HFFc6 (cell line): ENCODE data around the gene NFE2. TPM values are rescaled to one million over a fixed set of nuclear protein-coding genes. Genes with fewer than 3 reads are reported as not detected.
A peak's percentile ranks its signal among the peaks of the same experiment; 100 is the strongest.
"Not testable (repeated sequence)": the region's sequence is repeated elsewhere in the genome, so short reads cannot be mapped to it uniquely, and the experiment has no call there.

Source experiments
- DNase-seq: peaks from one replicate; pipeline ENCODE4 v3.0.0-alpha.2; 2018
- H3K27ac Mint-ChIP-seq: 2 replicates; pipeline ENCODE4 v1.8.0; 2020; ENCODE audit warnings: mild to moderate bottlenecking, mixed read lengths
- H3K27me3 Mint-ChIP-seq: 2 replicates; pipeline ENCODE4 v1.8.0; 2021; ENCODE audit warnings: mild to moderate bottlenecking, moderate library complexity, mixed read lengths; ENCODE audit not compliant: insufficient read depth
- H3K36me3 Mint-ChIP-seq: 2 replicates; pipeline ENCODE4 v1.8.0; 2021; ENCODE audit warnings: low read depth, mixed read lengths
- H3K4me1 Mint-ChIP-seq: 2 replicates; pipeline ENCODE4 v1.8.0; 2020; ENCODE audit warnings: low read depth, mixed read lengths
- H3K4me3 Mint-ChIP-seq: 2 replicates; pipeline ENCODE4 v1.8.0; 2020; ENCODE audit warnings: mild to moderate bottlenecking, moderate library complexity, mixed read lengths
- H3K9me3 Mint-ChIP-seq: 2 replicates; pipeline ENCODE4 v1.8.0; 2020; ENCODE audit warnings: mild to moderate bottlenecking, mixed read lengths
- total RNA-seq, 6 experiments: library from RNA; stranded (reverse); fragmentation: NEBNext Ultra II Directional; extraction: Animal tissue kit (Norgen Biotek cat#: 25700); gene quantifications; 2 replicates in 1 of 6; 3 replicates in 5 of 6; pipeline ENCODE4 v1.2.3, GENCODE V29; 2021
- TF ChIP-seq, protein P1 (sequence below): fragments of 200-600 bp; sonication (generic); IDR thresholded peaks from 2 replicates; pipeline ENCODE4 v1.5.0; 2021; ENCODE audit warnings: antibody characterized with exemption, mild to moderate bottlenecking

The NFE2 gene
- total RNA-seq, 6 experiments from 2014 or later, result 0.21 to 0.59 (median 0.32) TPM

DNA sequence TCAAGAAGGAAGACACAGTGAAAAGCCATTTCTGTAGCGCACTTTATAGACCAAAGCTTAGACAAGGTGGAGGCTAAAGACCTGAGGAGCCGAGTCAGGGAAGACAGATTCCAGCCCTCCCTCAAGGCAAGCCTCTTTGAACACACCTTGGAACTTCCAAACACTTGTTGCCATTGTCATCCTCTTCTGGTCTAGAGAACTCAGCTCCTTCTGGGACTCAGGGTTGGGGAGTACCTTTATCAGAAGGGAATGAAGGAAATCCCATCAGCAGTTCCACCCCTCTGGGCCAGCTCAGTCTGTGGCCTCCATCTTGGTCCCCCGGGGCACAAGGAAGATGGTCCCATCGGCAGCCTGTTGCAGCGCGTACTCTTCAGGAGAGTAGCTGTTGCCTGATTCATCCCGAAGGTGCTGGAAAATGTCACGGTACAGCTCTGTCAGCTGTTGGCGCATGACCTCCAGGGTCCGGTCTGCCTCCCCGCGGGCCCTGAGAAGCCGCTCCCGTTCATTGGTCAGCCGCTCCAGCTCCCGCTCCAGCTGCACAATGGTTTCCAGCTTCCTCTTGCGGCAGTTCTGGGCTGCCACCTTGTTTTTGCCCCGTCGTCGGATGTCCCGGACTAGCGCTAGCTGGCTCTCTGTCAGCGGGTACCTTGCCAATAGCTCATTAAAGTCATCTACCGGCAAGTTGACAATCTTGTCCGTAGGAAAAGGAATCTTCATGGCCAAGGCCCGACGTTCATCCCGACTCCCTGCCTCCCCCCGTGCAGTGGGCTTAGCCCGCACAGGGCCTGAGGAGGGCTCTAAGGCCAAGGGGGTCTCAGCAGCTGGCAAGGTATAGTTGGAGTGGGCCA is 8.5 kb downstream of the NFE2 start:
- peaks cover 11% of the 10 kb centered on the region for H3K36me3 Mint-ChIP-seq
- H3K27ac Mint-ChIP-seq, result no peak overlapping the region
- TF ChIP-seq, protein P1, sequence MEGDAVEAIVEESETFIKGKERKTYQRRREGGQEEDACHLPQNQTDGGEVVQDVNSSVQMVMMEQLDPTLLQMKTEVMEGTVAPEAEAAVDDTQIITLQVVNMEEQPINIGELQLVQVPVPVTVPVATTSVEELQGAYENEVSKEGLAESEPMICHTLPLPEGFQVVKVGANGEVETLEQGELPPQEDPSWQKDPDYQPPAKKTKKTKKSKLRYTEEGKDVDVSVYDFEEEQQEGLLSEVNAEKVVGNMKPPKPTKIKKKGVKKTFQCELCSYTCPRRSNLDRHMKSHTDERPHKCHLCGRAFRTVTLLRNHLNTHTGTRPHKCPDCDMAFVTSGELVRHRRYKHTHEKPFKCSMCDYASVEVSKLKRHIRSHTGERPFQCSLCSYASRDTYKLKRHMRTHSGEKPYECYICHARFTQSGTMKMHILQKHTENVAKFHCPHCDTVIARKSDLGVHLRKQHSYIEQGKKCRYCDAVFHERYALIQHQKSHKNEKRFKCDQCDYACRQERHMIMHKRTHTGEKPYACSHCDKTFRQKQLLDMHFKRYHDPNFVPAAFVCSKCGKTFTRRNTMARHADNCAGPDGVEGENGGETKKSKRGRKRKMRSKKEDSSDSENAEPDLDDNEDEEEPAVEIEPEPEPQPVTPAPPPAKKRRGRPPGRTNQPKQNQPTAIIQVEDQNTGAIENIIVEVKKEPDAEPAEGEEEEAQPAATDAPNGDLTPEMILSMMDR, result no peak
- H3K4me3 Mint-ChIP-seq, result no peak overlapping the region
- no peak for DNase-seq
- H3K27me3 Mint-ChIP-seq, result peaks cover 8% of the 10 kb centered on the region
- H3K4me1 Mint-ChIP-seq, result no peaks in the 10 kb centered on the region
- H3K9me3 Mint-ChIP-seq, result no peaks in the 10 kb centered on the region

DNA sequence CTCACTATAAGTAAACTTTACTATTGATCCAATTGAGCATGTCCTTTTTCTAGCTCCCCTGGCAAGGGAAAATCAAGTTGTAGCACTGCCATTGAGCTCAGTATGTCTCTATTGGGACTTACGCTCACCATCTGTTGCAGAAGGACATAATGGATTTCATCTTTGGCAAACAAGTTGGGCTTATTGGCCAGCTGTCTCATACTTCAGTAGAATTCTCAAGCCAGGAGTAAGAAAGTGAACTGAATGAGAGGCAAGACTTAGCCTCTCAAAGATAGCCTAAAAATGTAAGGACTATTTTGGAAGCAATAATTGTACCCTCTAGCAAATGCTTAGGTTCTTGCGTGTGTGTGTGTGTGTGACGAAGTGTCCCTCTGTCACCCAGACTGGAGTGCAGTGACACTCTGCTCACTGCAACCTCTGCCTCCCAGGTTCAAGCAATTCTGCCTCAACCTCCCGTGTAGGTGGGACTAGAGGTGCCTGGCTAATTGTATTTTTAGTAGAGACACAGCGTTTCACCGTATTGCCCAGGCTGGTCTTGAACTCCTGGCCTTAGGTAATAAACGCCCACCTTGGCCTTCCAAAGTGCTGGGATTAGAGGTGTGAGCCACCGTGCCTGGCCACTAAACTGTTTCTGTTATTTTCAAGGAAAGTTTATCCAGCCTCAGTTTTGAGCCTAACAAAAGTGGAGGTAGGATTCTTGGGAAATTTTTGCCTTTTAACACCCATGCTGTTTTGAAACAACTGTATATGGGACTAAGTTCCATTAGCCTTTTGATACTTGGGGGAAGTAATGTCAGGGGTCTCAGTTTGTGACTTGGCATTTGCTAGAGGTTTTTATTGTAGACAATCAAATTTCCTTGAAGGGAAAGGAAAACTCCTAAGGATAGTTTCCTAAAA is 13.3 kb downstream of the NFE2 start:
- Mint-ChIP-seq H3K4me3 (no peak overlapping the region), H3K4me1 (peaks cover 42% of the 10 kb centered on the region), H3K27me3 (peaks cover 14% of the 10 kb centered on the region), H3K36me3 (peaks cover 35% of the 10 kb centered on the region), H3K9me3 (no peaks in the 10 kb centered on the region), H3K27ac (peak overlapping the region; percentile 45)
- TF ChIP-seq, protein P1, result no peak
- no peak for DNase-seq

DNA sequence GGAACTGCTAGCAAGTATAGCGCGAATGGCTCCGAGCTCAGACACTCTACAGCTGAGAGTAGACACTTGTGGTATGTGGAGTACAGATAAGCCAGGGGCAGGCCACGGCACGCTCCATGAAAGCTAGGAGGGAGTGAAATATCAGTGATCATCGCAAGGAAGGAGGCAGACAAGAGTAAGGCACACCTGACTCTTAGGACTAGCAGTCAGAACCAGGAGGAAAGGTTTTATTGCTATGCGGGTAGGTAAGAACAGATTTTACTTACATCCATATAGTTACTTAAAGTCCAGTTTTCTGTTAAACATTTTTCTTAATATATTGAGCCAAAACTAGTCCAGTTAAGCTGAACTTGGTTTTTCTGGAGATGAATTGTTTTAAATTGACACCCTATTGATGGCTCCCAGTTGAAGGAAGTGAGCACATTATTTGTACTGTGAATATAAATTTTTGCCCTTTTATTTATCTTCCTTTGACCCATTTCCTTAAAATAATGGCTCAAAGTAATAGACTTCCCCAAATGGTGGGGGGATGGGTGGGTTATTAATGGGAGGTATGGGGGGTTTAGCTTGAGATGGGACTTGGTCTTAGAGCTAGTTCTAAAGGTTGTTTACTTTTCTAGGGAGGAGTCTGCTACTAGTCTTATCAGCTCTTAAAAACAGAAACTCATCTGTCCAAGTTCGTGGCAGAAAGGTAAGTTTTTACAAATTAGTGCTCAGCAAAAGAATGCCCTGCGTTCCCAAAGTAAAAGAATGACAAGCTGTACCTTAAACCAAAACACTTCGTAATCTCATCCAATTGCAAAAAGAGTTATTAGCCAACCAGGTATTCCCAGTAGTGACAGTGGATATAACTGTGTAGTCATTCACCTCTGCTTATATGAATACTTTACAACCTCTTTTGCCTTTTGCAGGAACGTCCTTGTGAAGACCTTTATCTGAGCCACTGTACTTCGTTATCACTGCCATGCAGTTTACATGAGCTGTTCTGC is 14.5 kb downstream of the NFE2 start:
- Mint-ChIP-seq H3K27me3 (peaks cover 14% of the 10 kb centered on the region), H3K4me1 (peaks cover 47% of the 10 kb centered on the region), H3K4me3 (peak overlapping the region; percentile 60; the same call in 1 of the 2 replicates), H3K9me3 (no peaks in the 10 kb centered on the region), H3K27ac (peak overlapping the region; percentile 66), H3K36me3 (peaks cover 35% of the 10 kb centered on the region)
- TF ChIP-seq, protein P1, result no peak
- no peak for DNase-seq

- Mint-ChIP-seq H3K9me3 (no peaks in the 10 kb centered on the region), H3K36me3 (peaks cover 35% of the 10 kb centered on the region), H3K4me1 (peaks cover 47% of the 10 kb centered on the region), H3K27ac (peak overlapping the region; percentile 66), H3K4me3 (peak overlapping the region; percentile 60; the same call in 1 of the 2 replicates), H3K27me3 (peaks cover 14% of the 10 kb centered on the region)
- TF ChIP-seq, protein P1, result peak; percentile 72
- DNase-seq, result no peak
These were observed 15.4 kb downstream of the NFE2 start for GRCh38 chr12:54285150-54286041.

DNA sequence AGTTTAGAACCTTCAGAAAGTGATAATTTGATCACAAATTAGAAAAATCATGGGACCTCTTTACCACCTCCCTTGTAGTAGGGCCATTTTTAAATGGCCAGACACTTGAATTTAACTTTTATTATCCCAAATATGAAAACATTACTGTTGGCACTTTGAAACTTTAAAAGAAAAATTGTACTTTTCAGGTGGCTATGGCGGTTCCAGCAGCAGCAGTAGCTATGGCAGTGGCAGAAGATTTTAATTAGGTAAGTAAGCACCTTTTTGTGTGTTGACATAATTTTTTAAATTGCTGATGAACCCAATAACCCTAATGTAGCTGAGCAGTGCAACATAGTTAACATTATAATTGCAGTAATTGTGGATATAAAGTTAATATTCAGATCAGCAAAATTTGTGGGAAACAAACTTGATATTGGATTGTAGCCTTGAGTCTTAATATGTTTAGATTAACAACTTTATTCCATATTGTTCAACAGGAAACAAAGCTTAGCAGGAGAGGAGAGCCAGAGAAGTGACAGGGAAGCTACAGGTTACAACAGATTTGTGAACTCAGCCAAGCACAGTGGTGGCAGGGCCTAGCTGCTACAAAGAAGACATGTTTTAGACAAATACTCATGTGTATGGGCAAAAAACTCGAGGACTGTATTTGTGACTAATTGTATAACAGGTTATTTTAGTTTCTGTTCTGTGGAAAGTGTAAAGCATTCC is 16.6 kb downstream of the NFE2 start:
- not testable (repeated sequence) for H3K9me3 Mint-ChIP-seq
- H3K36me3 Mint-ChIP-seq, result peaks cover 35% of the 10 kb centered on the region

More for the DNA sequence above, 16.6 kb downstream of the NFE2 start:
- not testable (repeated sequence) for H3K27ac Mint-ChIP-seq, H3K27me3 Mint-ChIP-seq, H3K4me3 Mint-ChIP-seq, DNase-seq
- peaks cover 47% of the 10 kb centered on the region for H3K4me1 Mint-ChIP-seq
